ENCODE data around the gene ZDHHC21.

Gene ZDHHC21

DNA sequence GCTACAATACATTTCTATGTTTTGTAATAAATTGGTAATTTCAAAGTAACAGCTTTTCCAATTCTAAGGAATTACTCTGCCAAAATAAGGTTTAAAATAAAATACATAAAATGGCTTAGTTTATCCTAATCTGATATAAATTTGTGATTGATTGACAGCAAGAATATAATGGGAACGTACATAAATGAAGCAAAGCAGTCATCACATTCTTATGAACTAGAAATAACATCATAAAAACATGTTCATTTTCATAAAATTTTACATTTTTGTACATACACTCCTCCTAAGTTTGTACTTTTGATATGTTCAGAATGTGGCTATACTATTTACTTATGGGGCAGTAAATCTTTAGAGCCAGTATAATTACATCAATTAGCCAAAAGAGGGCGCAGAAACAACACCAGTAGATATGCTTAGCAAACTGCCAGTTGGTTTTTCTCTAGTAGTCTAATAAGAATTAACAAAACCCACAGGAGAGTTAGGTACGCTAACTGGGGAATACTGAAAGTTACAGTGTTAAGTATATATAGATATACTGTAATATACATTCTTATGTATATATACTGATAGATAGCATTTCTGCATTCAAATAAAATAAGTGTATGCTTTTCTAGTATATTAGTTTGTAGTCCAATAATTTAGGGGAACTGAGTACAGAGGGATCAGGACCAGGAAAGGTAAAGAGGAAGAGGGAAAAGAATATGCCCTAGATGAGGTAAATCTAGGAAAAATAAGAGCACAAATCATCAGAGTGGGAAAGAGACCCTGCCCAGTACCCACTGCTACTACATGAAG is 76.8 kb downstream of the ZDHHC21 start:
- Histone ChIP-seq H3K9ac (ENCODE audit: low read depth, low read length) (no peak overlapping the region), H3K4me2 (ENCODE audit: insufficient read depth, low read length) (no peak overlapping the region), H3K4me3 (ENCODE audit: low read depth in 1 of 2, low read length in 2 of 2) (no peak overlapping the region), H2AFZ (ENCODE audit: low read depth, low read length) (no peak overlapping the region), H3K36me3 (ENCODE audit: insufficient read depth, low read length) (no peaks in the 10 kb centered on the region; the same call in 1 of the 2 replicates), H3K9me3 (ENCODE audit: insufficient read depth, low read length, severe bottlenecking) (no peaks in the 10 kb centered on the region), H4K20me1 (ENCODE audit: insufficient read depth, low read length) (no peaks in the 10 kb centered on the region), H3K4me1 (ENCODE audit: insufficient read depth, low read length) (no peaks in the 10 kb centered on the region), H3K27ac (ENCODE audit: low read length) (no peak overlapping the region), H3K27me3 (ENCODE audit: insufficient read depth, low read length, poor library complexity) (no peaks in the 10 kb centered on the region), H3K79me2 (ENCODE audit: insufficient read depth, low read length) (no peaks in the 10 kb centered on the region)
- DNase-seq (no peak), ATAC-seq (ENCODE audit: insufficient read depth, low read depth) (peak; percentile 79)
- no peak for TF ChIP-seq EZH2 (IDR thresholded peaks at IDR 0.05; ENCODE audit: borderline replicate concordance, low read depth, low read length, severe bottlenecking)
- TF ChIP-seq, protein P1, sequence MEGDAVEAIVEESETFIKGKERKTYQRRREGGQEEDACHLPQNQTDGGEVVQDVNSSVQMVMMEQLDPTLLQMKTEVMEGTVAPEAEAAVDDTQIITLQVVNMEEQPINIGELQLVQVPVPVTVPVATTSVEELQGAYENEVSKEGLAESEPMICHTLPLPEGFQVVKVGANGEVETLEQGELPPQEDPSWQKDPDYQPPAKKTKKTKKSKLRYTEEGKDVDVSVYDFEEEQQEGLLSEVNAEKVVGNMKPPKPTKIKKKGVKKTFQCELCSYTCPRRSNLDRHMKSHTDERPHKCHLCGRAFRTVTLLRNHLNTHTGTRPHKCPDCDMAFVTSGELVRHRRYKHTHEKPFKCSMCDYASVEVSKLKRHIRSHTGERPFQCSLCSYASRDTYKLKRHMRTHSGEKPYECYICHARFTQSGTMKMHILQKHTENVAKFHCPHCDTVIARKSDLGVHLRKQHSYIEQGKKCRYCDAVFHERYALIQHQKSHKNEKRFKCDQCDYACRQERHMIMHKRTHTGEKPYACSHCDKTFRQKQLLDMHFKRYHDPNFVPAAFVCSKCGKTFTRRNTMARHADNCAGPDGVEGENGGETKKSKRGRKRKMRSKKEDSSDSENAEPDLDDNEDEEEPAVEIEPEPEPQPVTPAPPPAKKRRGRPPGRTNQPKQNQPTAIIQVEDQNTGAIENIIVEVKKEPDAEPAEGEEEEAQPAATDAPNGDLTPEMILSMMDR (IDR thresholded peaks at IDR 0.05; ENCODE audit: borderline replicate concordance, extremely low read depth, low read length, poor library complexity, severe bottlenecking), result peak; percentile 68

DNA sequence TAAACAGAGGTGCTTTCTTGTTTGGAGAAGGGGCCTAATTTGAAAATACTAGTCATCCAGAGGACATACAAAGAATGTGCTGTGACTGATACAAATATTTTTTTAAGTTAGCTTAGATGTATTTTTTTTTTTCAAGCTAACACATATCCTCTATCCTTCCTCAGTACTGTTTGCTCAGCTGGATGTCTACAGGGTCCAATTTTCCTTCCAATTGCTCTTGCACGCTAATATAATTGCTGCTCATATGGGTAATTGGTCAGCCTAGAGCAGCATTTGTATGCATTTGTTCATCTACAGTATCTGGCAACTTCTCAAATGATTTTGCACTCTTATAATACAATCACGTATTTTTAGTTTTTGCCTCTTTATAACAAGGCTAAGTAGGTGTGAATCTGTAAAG is 84.7 kb downstream of the ZDHHC21 start:
- Histone ChIP-seq H3K9ac (ENCODE audit: low read depth, low read length) (no peak overlapping the region), H3K36me3 (ENCODE audit: insufficient read depth, low read length) (no peaks in the 10 kb centered on the region), H3K79me2 (ENCODE audit: insufficient read depth, low read length) (no peaks in the 10 kb centered on the region), H2AFZ (ENCODE audit: low read depth, low read length) (no peak overlapping the region), H3K27me3 (ENCODE audit: insufficient read depth, low read length, poor library complexity) (no peaks in the 10 kb centered on the region), H3K9me3 (ENCODE audit: insufficient read depth, low read length, severe bottlenecking) (no peaks in the 10 kb centered on the region), H3K27ac (ENCODE audit: low read length) (no peak overlapping the region), H3K4me3 (ENCODE audit: low read depth in 1 of 2, low read length in 2 of 2) (no peak overlapping the region), H4K20me1 (ENCODE audit: insufficient read depth, low read length) (no peaks in the 10 kb centered on the region), H3K4me1 (ENCODE audit: insufficient read depth, low read length) (no peaks in the 10 kb centered on the region), H3K4me2 (ENCODE audit: insufficient read depth, low read length) (no peak overlapping the region)
- DNase-seq, result no peak
- no peak for ATAC-seq (ENCODE audit: insufficient read depth, low read depth)
- TF ChIP-seq, protein P1 (IDR thresholded peaks at IDR 0.05; ENCODE audit: borderline replicate concordance, extremely low read depth, low read length, poor library complexity, severe bottlenecking), result no peak
- TF ChIP-seq EZH2 (IDR thresholded peaks at IDR 0.05; ENCODE audit: borderline replicate concordance, low read depth, low read length, severe bottlenecking), result no peak

DNA sequence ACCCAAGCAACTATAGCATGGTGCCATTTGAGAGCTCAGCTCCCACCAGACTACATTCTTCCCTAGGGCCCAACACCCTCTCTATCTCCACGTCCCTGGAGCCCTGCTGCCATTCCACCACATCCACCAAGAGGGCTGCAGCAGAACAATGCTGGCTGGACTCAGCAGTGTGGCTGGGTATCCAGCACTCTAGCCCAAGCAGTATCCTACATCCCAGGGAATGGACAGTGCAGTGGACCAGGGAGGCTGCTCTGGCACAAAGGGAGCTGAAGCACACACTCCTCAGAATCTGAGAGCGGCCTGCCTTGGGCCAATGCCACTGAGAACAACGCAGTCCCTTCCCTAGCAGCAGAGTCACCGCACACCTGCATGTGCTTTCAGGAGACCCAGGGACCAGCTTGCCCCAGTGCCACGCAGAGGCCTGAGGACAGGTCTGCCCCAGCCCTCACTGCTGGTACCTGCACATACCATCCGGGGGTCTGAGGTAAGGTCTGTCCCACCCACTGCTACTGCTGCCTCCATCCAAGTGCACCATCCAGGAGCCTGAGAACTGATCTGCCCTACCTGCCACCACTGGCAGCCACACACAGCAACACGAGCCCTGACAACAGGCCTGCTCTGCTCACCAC is 95.9 kb downstream of the ZDHHC21 start:
- Histone ChIP-seq H3K4me2 (ENCODE audit: insufficient read depth, low read length) (no peak overlapping the region), H3K9ac (ENCODE audit: low read depth, low read length) (no peak overlapping the region), H3K79me2 (ENCODE audit: insufficient read depth, low read length) (no peaks in the 10 kb centered on the region), H3K9me3 (ENCODE audit: insufficient read depth, low read length, severe bottlenecking) (no peaks in the 10 kb centered on the region), H3K27ac (ENCODE audit: low read length) (no peak overlapping the region), H3K36me3 (ENCODE audit: insufficient read depth, low read length) (no peaks in the 10 kb centered on the region), H4K20me1 (ENCODE audit: insufficient read depth, low read length) (no peaks in the 10 kb centered on the region), H3K4me1 (ENCODE audit: insufficient read depth, low read length) (no peaks in the 10 kb centered on the region), H2AFZ (ENCODE audit: low read depth, low read length) (no peak overlapping the region), H3K4me3 (ENCODE audit: low read depth in 1 of 2, low read length in 2 of 2) (no peak overlapping the region), H3K27me3 (ENCODE audit: insufficient read depth, low read length, poor library complexity) (no peaks in the 10 kb centered on the region)
- DNase-seq (no peak), ATAC-seq (ENCODE audit: insufficient read depth, low read depth) (no peak)
- TF ChIP-seq, protein P1 (IDR thresholded peaks at IDR 0.05; ENCODE audit: borderline replicate concordance, extremely low read depth, low read length, poor library complexity, severe bottlenecking), result no peak
- no peak for TF ChIP-seq EZH2 (IDR thresholded peaks at IDR 0.05; ENCODE audit: borderline replicate concordance, low read depth, low read length, severe bottlenecking)

Measured in DND-41 (cell line).